C4-2B (cell line): ENCODE data around the gene OR6B2.

Experiments used
- CTCF ChIP-seq: fragments of 450-650 bp; conservative IDR thresholded peaks from 2 replicates; pipeline ENCODE4 v1.5.1; 2017; ENCODE audit warnings: mild to moderate bottlenecking
- ZFX ChIP-seq: fragments of 450-650 bp; IDR thresholded peaks from 2 replicates; pipeline ENCODE4 v1.6.1; 2017

GRCh38 chr2:240066489-240066888, 36.3 kb upstream of the OR6B2 start:
- TF ChIP-seq CTCF (no peak), ZFX (no peak)
